ENCODE measurements around the gene AQP12B.
"Not testable (repeated sequence)": the region's sequence is repeated elsewhere in the genome, so short reads cannot be mapped to it uniquely, and the experiment has no call there.

AQP12B gene, protein sequence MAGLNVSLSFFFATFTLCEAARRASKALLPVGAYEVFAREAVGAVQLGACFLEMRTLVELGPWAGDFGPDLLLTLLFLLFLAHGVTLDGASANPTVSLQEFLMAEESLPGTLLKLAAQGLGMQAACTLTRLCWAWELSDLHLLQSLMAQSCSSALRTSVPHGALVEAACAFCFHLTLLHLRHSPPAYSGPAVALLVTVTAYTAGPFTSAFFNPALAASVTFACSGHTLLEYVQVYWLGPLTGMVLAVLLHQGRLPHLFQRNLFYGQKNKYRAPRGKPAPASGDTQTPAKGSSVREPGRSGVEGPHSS

DNA sequence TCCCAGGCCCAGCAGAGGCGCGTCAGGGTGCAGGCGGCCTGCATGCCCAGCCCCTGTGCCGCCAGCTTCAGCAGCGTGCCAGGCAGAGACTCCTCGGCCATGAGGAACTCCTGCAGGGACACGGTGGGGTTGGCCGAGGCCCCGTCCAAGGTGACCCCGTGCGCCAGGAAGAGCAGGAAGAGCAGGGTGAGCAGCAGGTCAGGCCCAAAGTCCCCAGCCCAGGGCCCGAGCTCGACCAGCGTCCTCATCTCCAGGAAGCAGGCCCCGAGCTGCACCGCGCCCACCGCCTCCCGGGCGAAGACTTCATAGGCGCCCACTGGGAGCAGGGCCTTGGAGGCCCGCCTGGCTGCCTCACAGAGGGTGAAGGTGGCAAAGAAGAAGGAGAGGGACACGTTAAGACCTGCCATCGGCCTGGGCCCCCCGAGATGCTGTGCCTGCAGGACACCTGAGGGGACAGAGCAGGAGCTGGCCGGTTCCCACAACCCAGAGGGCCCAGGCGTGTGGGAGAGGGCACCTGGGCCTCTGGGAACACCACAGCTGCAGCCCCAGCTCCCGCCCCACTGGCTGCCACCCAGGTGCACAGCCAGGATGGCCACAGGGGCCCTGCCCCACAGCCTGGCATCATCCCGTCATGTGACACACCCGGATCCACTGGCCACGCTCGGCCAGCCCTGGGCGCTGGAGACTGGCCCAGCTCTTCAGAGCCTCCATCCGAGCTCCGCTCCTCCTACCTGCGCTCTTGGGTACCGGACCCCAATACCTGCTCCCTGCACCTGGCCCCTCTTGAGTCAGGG, at the start of gene AQP12B:
AQP12B (minus strand) TSS at position 455 of the 794 bp plus-strand sequence; CDS start at position 407, 48 bp downstream.
- DNase-seq, result not testable (repeated sequence)

DNA sequence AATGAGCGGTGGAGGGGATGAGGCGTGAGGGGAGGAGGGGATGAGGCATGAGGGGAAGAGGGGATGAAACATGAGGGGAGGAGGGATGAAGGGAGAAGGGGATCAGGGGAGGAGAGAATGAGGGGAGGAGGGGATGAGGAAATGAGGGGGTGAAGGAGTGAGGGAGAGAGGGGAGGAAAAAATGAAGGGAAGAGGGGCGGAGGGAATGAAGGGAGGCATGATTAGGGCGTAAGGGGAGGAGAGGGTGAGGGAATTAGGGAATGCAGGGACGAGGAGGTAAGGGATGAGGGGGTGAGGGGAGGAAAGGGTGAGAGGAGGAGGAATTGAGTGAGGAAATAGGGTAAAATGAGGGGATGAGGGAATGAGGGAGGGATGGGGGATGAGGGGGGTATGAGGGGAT, 49.5 kb upstream of the AQP12B start:
- no peak for DNase-seq

DNA sequence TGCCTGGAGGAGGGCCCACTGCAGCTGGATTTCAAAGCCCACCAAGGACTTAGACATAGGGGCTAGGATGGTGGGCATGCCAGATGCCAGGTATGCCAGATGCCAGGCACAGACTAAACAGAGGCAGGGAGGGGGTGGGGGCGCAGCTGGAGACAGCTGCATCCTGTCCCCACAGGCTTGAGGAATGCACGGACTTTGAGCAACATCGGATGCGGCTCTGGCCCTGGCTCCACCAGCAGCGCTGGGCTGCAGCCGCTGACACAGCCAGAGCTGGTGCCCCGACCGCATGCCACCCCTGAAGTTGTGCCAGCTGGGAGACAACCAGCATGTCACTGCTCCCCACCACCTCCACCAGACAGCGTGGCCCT, 48.5 kb upstream of the AQP12B start:
- no peak for DNase-seq

DNA sequence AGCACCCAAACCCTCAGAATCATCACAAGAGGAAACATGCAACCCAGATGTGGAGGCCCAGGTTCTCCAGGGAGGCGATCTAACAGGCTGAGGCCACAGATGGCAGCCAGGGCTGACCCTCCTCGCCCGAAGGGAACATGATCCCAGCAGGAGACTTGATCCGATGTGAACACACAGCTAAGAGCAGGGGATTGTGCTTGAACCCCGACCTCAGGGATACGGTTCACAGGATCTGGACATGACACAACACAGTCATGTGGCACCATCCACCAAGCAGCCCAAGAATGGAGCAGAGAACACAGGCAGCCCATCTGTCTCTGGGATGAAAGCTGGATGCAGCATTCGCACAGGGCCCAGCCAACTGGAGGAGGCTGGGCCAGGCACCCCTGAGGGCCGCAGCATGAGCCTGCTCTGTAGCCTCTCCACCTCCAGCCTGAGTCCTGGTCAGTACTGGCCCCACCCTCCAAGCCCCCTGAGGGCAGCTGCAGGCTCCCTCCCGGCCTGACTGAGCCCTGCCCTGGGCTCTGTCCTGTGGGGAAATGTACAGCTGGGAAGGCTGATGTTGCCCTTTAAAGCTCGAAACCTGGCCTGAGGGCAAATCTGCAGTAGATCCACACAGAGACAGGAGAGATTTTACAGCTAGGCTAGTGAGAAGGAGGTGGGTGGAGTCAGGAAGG, 48.0 kb upstream of the AQP12B start:
- no peak for DNase-seq

DNA sequence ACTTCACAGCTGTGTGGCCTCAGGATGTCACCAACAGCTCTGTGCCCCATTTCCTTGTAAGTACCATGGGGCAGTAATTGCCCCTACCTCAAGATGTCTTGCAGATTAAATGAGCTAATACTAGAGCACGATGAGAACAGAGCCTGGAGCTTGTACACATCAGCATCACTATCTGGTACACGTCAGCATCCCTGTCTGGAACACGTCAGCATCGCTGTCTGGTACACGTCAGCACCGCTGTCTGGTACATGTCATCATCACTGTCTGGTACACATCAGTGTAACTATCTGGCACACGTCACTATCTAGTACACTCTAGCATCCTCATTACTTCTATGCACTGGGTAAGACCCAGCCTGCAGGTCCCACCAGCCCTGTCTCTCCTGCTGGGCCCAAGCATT, 46.1 kb upstream of the AQP12B start:
- no peak for DNase-seq

DNA sequence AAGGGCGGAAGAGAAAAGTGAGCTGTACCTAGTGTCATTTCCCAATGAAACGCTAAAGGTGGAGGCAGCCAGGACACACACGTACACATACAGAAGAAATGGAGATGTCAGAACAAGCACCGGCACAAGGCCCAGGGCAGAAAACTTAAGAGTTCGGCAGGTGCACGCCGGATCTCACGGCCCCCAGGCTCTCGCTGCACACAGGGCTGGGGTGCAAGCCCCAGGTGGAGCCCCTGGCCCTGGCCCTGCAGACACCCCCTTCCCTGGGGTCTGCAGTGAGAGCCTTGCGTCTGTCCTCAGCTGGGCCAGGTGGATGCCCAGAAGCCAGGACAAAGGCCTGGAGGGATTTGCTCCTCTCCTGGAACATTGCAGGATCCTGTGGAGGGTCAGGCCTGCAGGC, 45.7 kb upstream of the AQP12B start:
- no peak for DNase-seq

DNA sequence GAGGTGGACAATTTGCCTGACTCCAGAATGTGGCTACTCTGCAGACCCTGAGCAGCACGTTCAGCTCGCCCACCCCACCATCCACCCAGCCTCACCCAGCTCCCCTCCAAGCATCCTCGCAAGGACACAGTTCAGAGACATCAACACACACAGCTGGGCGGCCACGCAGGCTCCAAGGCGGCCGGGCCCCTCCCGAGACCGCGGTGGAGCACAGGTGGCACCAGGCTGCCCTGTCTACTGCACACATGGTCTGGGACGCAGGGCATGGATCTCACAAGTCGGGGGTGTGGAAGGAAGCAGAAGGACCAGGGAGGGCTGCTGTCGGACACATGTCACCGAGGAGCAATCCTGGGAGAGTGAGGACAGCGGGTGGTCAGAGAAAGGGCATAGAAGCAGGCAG, 45.2 kb upstream of the AQP12B start:
- no peak for DNase-seq

DNA sequence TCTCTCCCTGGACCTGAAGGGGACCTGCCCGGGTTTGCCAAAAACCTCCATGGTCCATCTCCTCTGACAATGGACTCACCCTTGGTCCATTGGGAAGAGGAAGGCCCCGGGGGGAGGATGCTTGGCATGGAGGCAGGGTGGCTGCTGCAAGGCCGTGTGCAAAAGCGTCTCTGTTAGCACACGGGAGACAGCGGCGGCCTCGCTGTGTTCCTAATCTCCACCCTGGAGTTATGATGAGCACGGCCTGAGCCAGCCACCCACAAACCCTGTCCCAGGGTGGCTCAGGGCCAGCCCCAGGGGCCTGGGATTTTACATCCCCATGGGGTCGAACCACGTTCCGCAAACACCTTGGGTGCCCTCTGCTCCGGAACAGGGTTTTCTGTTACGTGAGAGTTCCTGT, 44.8 kb upstream of the AQP12B start:
- DNase-seq, result no peak

DNA sequence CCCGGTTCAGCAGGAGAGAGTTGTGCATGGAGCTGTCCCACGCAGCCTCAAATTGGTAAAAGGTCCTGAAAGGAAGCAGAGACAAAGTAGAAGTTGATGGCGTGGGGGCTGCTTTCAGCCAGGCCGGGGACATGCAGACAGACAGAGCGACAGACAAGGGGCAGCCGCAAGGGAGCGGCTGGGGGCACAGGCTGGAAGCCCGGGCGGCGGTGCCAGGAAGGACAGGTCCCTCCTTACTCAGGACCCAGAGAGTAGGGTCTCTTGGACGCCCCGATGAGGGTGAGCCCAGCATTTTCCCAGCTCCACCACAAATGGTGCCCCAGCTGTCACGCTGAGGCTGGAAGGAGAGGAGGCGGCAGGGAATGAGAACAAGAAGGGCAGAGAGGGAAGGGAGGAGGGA, 44.2 kb upstream of the AQP12B start:
- no peak for DNase-seq

DNA sequence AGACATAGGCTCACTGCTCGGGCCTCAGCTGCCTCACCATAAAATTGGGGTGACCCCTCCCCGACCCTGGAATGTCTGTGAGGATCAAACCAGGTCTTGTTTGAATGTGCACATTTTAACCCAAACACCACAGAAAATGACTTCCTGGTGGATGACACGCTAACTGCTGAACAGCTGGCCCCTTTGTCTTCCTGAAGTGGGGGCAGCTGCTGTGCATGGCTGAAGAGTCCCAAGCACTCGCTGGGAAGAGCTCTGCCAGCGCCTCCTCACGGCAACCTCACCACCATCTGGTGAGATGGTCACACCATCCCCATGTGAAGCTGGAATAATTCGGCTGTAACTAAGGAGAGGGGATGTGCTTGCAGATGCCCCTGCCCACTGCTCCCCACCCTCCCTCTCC, 43.0 kb upstream of the AQP12B start:
- no peak for DNase-seq

DNA sequence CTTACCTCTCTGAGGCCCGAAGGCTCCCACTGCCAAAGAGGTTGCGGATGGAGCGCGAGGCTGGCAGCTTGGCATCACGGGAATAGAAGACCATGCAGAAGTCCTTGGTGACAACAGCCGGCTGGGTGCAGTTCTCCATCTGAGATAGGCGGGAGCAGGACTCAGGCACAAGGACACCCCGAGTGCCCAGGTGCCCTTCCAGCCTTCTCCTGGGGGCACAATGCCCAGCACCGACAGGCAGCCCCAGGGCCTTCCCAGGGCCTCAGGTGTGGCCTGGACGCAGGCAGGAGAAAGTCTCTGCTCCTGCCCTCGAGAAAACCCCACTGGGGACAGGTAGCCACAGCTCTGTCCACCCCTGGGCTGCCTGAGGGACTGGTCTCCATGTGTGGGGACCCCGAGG, 42.6 kb upstream of the AQP12B start:
- no peak for DNase-seq

DNA sequence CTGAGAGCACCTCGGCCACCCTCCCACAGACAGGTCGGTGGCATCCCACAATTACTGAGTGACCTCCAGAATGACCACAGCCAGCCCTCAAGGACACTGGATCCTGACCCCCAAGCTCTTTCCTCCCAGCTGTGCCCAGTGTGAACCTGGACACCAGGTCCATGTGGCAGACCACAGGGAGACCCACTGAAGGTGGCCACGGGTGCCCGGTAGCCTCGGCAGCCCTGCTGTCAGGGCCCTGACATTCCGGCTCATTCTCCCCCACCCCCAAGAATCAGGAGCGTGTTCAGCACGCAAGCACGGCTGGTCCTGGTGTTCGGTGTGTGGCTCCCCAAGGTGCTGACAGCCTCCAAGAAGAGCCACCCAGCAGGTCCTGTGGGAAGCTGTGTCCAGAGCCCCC, 41.7 kb upstream of the AQP12B start:
- no peak for DNase-seq

DNA sequence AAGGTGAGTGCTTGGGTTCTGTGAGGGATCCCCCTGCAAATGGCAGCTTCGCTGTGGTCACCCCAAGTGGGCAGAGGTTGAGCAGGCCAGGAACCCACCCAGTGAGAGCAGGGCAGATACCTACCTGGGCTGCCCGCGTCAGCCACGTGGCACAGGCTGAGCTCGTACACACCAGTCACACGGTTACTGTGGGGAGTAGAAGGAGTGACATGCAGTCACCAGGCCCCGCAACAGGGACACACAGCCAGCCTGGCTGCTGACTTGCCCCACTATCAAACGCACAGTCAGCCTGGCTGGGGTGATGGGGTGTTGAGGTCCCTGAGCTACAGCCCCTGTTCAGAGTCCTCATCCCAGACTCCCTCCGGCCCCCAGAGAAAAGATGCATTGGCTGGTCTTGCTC, 41.2 kb upstream of the AQP12B start:
- DNase-seq, result no peak

DNA sequence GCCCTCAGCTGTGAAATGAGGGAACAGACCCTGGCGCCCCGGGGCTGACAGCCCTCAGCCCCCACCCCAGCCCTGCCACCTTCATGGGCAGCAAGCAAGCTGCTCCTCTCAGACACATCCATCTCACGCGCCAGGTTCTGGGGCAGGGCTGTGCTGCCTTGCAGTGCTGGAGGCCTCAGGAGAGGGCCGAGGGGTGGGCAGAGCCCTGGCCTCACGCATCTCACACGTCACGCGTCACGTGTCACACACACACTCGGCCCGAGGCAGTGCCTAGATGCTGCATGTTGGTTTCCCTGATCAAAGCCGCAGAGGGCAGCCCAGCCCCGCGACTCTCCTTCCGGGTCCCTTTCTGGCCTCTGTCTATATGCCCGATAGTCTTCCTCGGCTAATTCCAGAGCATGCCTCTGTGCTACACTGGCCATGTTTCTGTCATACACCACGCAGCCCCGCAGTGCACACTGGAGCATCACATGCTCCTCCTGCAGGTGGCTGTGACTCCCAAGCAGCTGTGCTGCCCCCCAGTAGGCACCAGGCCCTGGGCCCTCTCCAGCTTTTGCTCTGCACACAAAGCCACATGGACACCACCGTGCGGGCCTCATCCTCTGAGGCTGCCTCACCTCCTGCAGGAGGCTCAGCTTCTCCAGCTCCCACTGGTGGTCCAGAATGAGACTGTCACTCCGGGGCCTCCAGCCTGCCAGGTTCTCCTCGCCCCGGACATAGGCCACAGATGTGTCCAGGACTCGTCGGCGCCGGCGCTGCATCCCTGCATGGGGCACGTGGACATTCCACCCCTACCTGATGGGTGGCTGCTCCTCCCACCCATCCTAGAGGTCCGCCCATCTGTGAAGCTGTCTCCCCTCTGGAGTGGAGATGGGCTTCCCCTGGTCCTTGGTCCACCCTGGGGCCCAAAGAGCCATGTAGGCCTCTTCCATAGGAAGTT, 40.4 kb upstream of the AQP12B start:
- DNase-seq, result no peak

DNA sequence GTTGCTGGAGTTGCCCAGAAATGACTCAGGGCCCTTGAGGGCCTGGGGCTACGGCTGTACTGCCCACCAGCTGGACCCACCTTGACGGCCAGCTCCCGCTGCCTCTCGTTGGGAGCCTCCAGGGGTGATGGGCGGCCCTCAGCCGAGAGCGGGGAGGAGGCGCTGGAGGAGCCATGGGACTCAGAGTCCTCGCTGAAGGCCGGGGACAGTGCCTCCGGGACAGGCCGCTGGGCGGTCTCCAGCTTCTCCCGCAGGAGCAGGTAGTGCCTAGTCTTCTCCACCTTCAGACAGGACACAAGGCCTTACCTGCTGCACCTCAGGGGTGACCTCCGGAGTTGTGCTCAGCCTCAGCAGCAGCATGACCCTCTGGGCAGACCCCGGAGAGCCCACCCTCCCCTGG, 39.7 kb upstream of the AQP12B start:
- no peak for DNase-seq

DNA sequence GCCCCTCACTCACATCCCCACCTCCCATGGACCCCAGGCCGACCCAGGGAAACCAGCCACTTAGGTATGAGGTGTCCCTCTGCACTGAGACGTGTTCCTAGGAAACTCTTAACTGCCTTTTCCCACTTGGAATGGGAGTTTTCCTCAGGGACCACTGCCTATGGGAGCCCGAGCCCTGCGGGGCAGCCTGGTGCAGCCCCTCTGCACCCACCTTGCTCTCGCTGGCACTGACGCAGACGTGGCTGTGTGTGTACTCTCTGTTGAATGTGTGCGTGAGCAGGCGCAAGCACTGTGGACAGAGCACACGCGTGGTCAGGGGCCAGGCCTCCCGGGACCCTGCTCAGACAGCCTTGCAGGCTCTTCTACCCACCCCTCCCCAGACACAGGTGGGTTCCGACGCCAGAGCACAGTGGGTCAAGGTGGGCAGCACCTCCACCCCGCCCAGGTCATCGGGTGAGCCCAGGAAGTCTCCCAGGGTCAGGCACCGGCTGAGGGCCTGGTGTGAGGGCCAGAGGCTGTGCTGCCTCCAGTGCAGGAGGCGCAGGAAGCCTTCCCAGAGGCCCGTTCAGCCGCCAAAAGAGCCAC, 39.0 kb upstream of the AQP12B start:
- no peak for DNase-seq

DNA sequence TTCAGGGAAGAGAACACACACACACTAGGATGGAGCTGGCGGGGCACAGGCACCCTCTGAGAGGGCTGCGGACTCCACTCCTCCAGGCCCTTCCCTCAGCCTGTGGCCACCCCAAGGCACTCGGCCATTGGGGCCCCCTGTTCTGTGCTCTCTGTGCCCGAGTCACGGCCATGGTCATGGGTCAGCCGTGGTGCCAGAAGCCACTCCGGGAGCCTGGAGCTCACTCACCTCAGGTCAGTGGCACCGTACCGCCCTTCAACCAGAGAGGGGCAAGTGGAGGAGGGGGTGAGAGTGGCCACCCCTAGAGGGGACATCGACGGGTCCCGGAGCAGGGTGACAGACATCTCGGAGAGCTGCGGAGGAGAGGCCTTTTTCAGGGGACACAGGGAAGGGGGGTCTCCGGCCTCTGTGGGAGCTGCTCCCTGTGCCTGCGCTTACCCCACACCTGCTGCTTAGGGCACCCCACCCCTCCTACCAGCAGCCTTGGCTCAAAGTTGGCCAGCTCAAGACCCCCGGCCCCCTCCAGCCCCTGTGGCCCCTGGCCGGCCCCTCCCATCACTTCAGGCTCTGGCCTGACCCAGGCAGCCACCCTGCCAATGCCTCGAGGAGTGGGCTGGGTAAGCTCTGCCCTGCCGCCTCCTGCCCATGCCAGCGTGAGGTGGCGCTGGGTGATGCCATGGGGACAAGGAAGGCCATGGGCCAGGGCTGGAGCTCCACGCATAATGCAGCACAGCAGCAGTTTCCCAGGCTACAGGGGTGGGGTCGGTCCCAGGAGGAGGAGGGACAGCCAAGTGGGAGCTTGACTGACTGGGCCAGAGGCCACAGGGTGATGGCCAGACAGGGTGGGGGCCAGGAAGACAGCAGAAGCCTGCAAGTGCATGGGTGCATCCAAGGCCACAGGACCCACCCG, 38.3 kb upstream of the AQP12B start:
- no peak for DNase-seq

DNA sequence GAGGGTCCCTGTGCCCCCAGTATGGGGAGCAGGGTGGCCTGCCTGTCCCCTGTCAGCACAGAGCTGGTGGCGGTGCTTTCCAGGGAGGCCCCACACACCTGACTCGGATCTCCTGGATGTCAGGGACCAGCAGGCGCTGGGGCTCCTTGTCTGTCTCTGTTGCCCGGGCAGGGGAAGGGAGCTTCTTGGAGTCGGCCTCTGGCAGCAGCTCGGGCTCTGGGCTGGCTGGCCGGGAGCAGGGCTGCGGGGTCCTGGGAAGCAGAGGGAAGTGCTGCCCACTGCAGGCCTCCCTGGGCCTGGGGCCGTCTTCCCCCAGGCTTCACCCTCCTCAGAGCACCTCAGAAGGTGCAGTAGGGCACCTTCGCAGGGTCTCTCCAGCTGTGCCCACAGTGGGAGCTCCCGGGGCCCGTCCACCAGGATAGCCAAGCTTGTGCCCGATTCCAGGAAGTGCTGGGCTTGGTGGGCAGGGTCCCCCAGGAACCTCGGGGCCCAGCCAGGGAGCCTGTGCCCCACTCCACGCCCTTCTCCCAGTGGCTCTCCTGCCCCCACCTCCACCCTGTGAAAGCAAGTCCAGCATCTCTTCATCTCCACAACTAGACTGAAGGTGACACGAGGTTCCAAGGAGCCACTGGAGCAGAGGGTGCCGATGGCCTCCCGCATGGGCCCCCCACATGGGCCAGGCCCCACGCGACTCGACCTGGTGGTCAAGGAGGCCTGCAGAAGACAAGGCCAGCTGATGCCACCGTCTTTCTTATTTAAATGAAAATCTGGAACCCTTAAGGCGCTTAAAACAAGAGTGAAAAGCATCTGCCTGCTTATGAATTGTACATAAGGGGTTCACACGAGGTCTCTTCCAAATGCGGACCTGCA, 37.2 kb upstream of the AQP12B start:
- no peak for DNase-seq

DNA sequence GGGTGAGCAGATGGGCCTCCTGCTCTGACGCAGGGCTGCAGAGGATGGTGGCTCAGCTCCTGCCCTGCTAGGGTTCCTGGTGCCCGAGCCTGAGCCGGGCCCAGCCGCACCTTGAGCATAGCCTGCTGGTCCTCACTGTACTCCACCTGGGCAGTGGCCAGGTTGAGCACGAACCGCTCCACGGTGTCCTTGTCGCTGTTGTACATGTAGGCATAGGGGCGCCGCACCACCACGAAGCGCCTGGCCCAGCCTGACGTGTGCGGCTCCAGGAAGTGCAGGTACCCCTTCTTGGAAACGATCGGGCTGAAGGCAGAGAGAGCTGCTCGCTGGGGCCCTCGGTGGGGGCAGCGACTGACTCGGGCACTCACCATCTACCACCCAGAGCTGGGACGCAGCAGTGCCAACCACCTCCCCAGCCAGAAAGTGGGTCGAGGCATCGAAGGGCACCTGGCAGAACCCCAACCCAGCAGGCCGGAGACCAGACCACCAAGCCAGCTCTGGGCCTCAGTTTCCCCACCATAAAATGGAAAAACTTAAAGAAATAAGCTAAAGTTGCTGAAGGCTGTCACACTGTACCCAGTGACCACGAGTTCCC, 36.3 kb upstream of the AQP12B start:
- DNase-seq, result no peak
